Measurements from ENCODE around the gene ADAP1.
"Not testable (repeated sequence)": the region's sequence is repeated elsewhere in the genome, so short reads cannot be mapped to it uniquely, and the experiment has no call there.

ADAP1 gene

DNA sequence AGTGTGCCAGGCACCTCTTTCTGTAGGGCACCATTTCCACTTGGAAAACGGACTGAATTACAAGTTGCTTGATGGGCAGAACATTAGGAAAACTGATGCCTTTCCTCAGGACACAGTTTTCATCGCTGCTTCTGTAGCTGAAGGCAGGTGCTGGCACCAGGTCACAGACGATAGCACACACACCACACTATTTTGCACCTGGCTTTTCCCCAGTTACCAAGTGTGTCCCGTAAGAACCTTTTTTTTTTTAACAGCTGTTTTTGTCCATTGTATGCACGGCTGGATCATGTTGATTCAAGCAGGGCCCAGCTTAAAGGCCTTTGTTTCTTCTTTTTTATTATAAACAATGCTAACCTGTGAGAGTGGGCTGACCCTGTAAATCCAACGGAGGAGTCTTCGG is 79.4 kb downstream of the ADAP1 start:
- H3K79me2 ChIP-seq (ENCODE audit: insufficient read depth, low read length) = peaks cover 21% of the 10 kb centered on the region
- H3K9me3 ChIP-seq (ENCODE audit: low read length) = no peaks in the 10 kb centered on the region
- no peak overlapping the region for H2AFZ ChIP-seq (ENCODE audit: low read length)
- H3F3A ChIP-seq (ENCODE audit: insufficient read depth, low read length) = peaks cover 11% of the 10 kb centered on the region
- H3K9me2 ChIP-seq (ENCODE audit: low read depth, low read length) = no peaks in the 10 kb centered on the region
- H3K4me3 ChIP-seq (ENCODE audit: low read depth, low read length, poor library complexity, severe bottlenecking) = no peak overlapping the region
- H3K9ac ChIP-seq (ENCODE audit: low read length) = peak overlapping the region; percentile 50; the same call in 1 of the 2 replicates
- H3K36me3 ChIP-seq (ENCODE audit: insufficient read depth, low read length) = peaks cover 37% of the 10 kb centered on the region
- peak overlapping the region; percentile 69 for H3K27ac ChIP-seq (ENCODE audit: low read depth, low read length, poor library complexity, severe bottlenecking)
- H3K4me2 ChIP-seq (ENCODE audit: low read length) = no peak overlapping the region
- H3K27me3 ChIP-seq (ENCODE audit: insufficient read depth, low read length) = no peaks in the 10 kb centered on the region
- TF ChIP-seq, protein P1, sequence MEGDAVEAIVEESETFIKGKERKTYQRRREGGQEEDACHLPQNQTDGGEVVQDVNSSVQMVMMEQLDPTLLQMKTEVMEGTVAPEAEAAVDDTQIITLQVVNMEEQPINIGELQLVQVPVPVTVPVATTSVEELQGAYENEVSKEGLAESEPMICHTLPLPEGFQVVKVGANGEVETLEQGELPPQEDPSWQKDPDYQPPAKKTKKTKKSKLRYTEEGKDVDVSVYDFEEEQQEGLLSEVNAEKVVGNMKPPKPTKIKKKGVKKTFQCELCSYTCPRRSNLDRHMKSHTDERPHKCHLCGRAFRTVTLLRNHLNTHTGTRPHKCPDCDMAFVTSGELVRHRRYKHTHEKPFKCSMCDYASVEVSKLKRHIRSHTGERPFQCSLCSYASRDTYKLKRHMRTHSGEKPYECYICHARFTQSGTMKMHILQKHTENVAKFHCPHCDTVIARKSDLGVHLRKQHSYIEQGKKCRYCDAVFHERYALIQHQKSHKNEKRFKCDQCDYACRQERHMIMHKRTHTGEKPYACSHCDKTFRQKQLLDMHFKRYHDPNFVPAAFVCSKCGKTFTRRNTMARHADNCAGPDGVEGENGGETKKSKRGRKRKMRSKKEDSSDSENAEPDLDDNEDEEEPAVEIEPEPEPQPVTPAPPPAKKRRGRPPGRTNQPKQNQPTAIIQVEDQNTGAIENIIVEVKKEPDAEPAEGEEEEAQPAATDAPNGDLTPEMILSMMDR (IDR thresholded peaks at IDR 0.05; ENCODE audit: low read length) = no peak
- TF ChIP-seq EZH2 (IDR thresholded peaks at IDR 0.05; ENCODE audit: borderline replicate concordance, low read length) = no peak
- peaks cover 38% of the 10 kb centered on the region for H3K4me1 ChIP-seq (ENCODE audit: insufficient read depth, low read length, severe bottlenecking)
- H4K20me1 ChIP-seq (ENCODE audit: insufficient read depth, low read length) = no peaks in the 10 kb centered on the region

DNA sequence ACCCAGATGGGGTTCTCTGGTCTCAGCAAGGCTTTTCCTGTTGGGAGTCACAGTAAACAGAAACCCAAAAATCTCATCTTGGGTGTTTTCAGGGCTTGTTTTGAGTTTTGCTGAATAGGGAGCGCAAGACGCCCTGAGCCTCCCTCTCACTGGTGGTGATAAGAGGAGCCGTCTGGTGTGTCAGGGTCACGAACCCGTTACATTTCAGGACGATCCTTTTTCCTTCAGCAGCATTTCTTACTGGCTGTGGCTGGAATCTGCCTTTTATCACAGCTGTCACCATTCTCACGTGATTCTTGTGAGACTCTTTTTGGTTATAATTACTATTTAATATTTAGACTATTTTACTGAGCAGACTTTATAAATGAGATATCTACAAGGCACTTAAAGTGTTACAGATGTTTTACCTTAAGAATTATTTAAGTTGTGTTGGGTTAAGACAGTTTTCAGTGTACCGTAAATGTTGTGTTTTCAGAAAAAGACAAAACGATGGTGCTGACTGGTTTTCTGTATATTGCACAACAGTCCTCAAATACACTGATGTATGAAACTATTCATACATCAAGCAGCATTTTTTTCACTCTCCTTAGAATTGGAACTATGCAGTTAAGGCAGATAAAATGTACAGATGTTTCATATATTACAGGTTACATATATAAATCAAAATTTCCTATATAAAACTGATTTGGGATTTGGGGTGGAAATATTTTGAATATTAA is 80.3 kb downstream of the ADAP1 start:
- Histone ChIP-seq H3K4me1 (ENCODE audit: insufficient read depth, low read length, severe bottlenecking) (peaks cover 38% of the 10 kb centered on the region), H3K9me2 (ENCODE audit: low read depth, low read length) (no peaks in the 10 kb centered on the region), H3K9me3 (ENCODE audit: low read length) (no peaks in the 10 kb centered on the region), H3F3A (ENCODE audit: insufficient read depth, low read length) (peaks cover 11% of the 10 kb centered on the region), H3K9ac (ENCODE audit: low read length) (peak overlapping the region; percentile 19), H3K4me2 (ENCODE audit: low read length) (peak overlapping the region; percentile 21; the same call in 1 of the 2 replicates), H3K4me3 (ENCODE audit: low read depth, low read length, poor library complexity, severe bottlenecking) (no peak overlapping the region), H3K79me2 (ENCODE audit: insufficient read depth, low read length) (peaks cover 15% of the 10 kb centered on the region), H4K20me1 (ENCODE audit: insufficient read depth, low read length) (no peaks in the 10 kb centered on the region), H3K36me3 (ENCODE audit: insufficient read depth, low read length) (peaks cover 39% of the 10 kb centered on the region), H3K27me3 (ENCODE audit: insufficient read depth, low read length) (no peaks in the 10 kb centered on the region), H2AFZ (ENCODE audit: low read length) (0 out of 2 replicates have a peak overlapping the region, but pooled peaks have one; percentile 5), H3K27ac (ENCODE audit: low read depth, low read length, poor library complexity, severe bottlenecking) (peak overlapping the region; percentile 69)
- no peak for TF ChIP-seq EZH2 (IDR thresholded peaks at IDR 0.05; ENCODE audit: borderline replicate concordance, low read length)
- TF ChIP-seq, protein P1 (IDR thresholded peaks at IDR 0.05; ENCODE audit: low read length) = no peak

DNA sequence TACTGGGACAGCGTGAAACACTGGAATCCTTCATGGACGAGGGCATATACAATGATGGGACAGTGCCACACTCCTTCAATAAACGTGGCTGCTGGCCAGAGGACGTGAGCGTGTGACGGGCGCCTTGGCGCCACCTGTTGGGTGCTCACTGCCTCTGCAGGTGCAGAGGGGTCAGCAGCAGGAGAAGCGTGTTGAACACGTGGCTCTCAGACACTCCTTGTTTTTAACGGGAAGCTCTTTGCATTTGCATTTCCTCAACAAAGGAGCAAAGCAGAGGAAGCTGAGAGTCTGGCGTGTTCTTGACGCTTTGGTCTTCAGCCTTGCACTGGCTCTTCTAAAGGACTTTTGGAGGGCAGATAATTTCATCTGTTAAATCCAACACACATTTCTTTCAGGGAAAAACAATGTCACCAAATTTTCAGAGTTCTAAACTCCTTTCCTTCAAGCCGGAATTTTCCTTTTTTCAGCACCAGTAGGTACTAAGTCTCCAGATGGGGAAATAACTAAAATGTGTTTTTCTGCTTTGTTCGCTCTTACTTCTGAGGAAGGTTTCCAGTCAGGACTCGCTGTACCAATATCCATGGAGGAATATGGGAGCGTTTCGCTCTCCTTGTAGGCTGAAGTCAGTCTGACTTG is 81.0 kb downstream of the ADAP1 start:
- H3K4me3 ChIP-seq (ENCODE audit: low read depth, low read length, poor library complexity, severe bottlenecking) = no peak overlapping the region
- H3K4me1 ChIP-seq (ENCODE audit: insufficient read depth, low read length, severe bottlenecking) = peaks cover 36% of the 10 kb centered on the region
- peak overlapping the region; percentile 21; the same call in 1 of the 2 replicates for H3K4me2 ChIP-seq (ENCODE audit: low read length)
- H4K20me1 ChIP-seq (ENCODE audit: insufficient read depth, low read length) = no peaks in the 10 kb centered on the region
- H3K9me2 ChIP-seq (ENCODE audit: low read depth, low read length) = no peaks in the 10 kb centered on the region
- peak overlapping the region; percentile 69 for H3K27ac ChIP-seq (ENCODE audit: low read depth, low read length, poor library complexity, severe bottlenecking)
- peak overlapping the region; percentile 19 for H3K9ac ChIP-seq (ENCODE audit: low read length)
- peaks cover 39% of the 10 kb centered on the region for H3K36me3 ChIP-seq (ENCODE audit: insufficient read depth, low read length)
- H3F3A ChIP-seq (ENCODE audit: insufficient read depth, low read length) = peaks cover 11% of the 10 kb centered on the region
- H2AFZ ChIP-seq (ENCODE audit: low read length) = 0 out of 2 replicates have a peak overlapping the region, but pooled peaks have one; percentile 5
- no peaks in the 10 kb centered on the region for H3K27me3 ChIP-seq (ENCODE audit: insufficient read depth, low read length)
- peaks cover 8% of the 10 kb centered on the region for H3K79me2 ChIP-seq (ENCODE audit: insufficient read depth, low read length)
- no peaks in the 10 kb centered on the region for H3K9me3 ChIP-seq (ENCODE audit: low read length)
- TF ChIP-seq, protein P1 (IDR thresholded peaks at IDR 0.05; ENCODE audit: low read length) = peak; percentile 97
- no peak for TF ChIP-seq EZH2 (IDR thresholded peaks at IDR 0.05; ENCODE audit: borderline replicate concordance, low read length)

DNA sequence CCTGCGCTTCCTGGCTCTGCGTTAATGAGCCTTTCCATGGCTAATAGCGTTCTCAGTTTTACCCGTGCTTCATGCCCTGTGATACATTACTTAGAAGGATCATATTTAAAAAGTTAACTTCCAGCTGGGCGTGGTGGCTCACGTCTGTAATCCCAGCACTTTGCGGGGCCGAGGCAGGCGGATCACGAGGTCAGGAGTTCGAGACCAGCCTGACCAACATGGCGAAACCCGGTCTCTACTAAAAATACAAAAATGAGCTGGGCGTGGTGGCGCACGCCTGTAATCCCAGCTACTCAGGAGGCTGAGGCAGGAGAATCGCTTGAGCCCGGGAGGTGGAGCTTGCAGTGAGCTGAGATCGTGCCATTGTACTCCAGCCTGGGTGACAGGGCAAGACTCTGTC is 81.8 kb downstream of the ADAP1 start:
- H3K36me3 ChIP-seq (ENCODE audit: insufficient read depth, low read length) = peaks cover 38% of the 10 kb centered on the region
- H3K9me2 ChIP-seq (ENCODE audit: low read depth, low read length); H3K79me2 ChIP-seq (ENCODE audit: insufficient read depth, low read length); H3K9me3 ChIP-seq (ENCODE audit: low read length); H3K27me3 ChIP-seq (ENCODE audit: insufficient read depth, low read length); H3K27ac ChIP-seq (ENCODE audit: low read depth, low read length, poor library complexity, severe bottlenecking); H3K9ac ChIP-seq (ENCODE audit: low read length); H4K20me1 ChIP-seq (ENCODE audit: insufficient read depth, low read length); H3K4me2 ChIP-seq (ENCODE audit: low read length); H2AFZ ChIP-seq (ENCODE audit: low read length); H3K4me3 ChIP-seq (ENCODE audit: low read depth, low read length, poor library complexity, severe bottlenecking): not testable (repeated sequence)
- H3K4me1 ChIP-seq (ENCODE audit: insufficient read depth, low read length, severe bottlenecking) = peaks cover 28% of the 10 kb centered on the region
- peaks cover 11% of the 10 kb centered on the region for H3F3A ChIP-seq (ENCODE audit: insufficient read depth, low read length)
